Stomach (tissue), 4 donors: ENCODE measurements around the gene KLF16.

Source experiments
- CTCF ChIP-seq, 7 experiments: fragments of 450-650 bp in 4 of 7; fragments of 200-600 bp in 3 of 7; sonication (generic) in 3 of 7; IDR thresholded peaks; one replicate each; pipeline ENCODE4 v1.5.1; 2016 to 2019; ENCODE audit warnings: antibody characterized with exemption in 7 of 7, control low read depth in 2 of 7, mild to moderate bottlenecking in 1 of 7
- POLR2A ChIP-seq, 4 donors: fragments of 450-650 bp; IDR thresholded peaks; one replicate each; pipeline ENCODE4 v1.6.1; 2016; ENCODE audit warnings: antibody characterized with exemption in 4 of 4, control low read depth in 2 of 4, mild to moderate bottlenecking in 1 of 4, moderate library complexity in 1 of 4

GRCh38 chr19:1818549-1819195 lies 44.7 kb downstream of the KLF16 start:
- TF ChIP-seq CTCF (IDR thresholded peaks at IDR 0.05), result no peak
- TF ChIP-seq POLR2A (IDR thresholded peaks at IDR 0.05), result no peak
